Activated B cell treated with CpG ODN at 0.5 μM for 24 hours (primary cell): ENCODE results near the gene EPS15. TPM values are rescaled to one million over a fixed set of nuclear protein-coding genes. Genes with fewer than 3 reads are reported as not detected.

ENCODE experiments used
- ATAC-seq: fragments of 200-7000 bp; cut with Tn5 transposase; one replicate; pipeline ENCODE4 v1.10.0; 2021; ENCODE audit warnings: low read depth, mild to moderate bottlenecking, moderate library complexity
- CTCF ChIA-PET: fragments of 350-600 bp; sonication (Branson Sonifier 250); formaldehyde crosslinking; loops from one replicate; lab custom pipeline; 2021; ENCODE audit warnings: antibody characterized with exemption; lab: Charles Lee
- POLR2A ChIA-PET: fragments of 350-600 bp; sonication (Branson Sonifier 250); formaldehyde crosslinking; loops from one replicate; lab custom pipeline; 2021; ENCODE audit warnings: antibody characterized with exemption; lab: Charles Lee
- DNase-seq: peaks from one replicate; pipeline ENCODE4 v3.0.0; 2022
- H3K27ac Mint-ChIP-seq: one replicate; pipeline ENCODE4 v1.8.0; 2020; ENCODE audit warnings: mixed read lengths
- H3K27me3 Mint-ChIP-seq: one replicate; pipeline ENCODE4 v1.8.0; 2021; ENCODE audit warnings: mixed read lengths
- H3K36me3 Mint-ChIP-seq: one replicate; pipeline ENCODE4 v1.8.0; 2021; ENCODE audit warnings: low read depth, mixed read lengths
- H3K4me1 Mint-ChIP-seq: one replicate; pipeline ENCODE4 v1.8.0; 2021; ENCODE audit warnings: mixed read lengths
- H3K4me3 Mint-ChIP-seq: one replicate; pipeline ENCODE4 v1.8.0; 2020; ENCODE audit warnings: mild to moderate bottlenecking, mixed read lengths
- H3K9me3 Mint-ChIP-seq: one replicate; pipeline ENCODE4 v1.8.0; 2020; ENCODE audit warnings: mixed read lengths
- CTCF ChIP-seq: fragments of 200-600 bp; IDR thresholded peaks from one replicate; pipeline ENCODE4 v1.8.0; 2022; ENCODE audit warnings: antibody characterized with exemption, mild to moderate bottlenecking
- intact Hi-C: fragments of 100-400 bp; cut with micrococcal nuclease; formaldehyde crosslinking; loops from one replicate; pipeline ENCODE4 v1.15.1; 2024
- total RNA-seq: library from RNA; stranded (reverse); gene quantifications from 2 replicates; pipeline ENCODE4 v1.2.3, GENCODE V29; 2022

The EPS15 gene
- total RNA-seq, 1 donor from 2014 or later: 150 TPM

DNA sequence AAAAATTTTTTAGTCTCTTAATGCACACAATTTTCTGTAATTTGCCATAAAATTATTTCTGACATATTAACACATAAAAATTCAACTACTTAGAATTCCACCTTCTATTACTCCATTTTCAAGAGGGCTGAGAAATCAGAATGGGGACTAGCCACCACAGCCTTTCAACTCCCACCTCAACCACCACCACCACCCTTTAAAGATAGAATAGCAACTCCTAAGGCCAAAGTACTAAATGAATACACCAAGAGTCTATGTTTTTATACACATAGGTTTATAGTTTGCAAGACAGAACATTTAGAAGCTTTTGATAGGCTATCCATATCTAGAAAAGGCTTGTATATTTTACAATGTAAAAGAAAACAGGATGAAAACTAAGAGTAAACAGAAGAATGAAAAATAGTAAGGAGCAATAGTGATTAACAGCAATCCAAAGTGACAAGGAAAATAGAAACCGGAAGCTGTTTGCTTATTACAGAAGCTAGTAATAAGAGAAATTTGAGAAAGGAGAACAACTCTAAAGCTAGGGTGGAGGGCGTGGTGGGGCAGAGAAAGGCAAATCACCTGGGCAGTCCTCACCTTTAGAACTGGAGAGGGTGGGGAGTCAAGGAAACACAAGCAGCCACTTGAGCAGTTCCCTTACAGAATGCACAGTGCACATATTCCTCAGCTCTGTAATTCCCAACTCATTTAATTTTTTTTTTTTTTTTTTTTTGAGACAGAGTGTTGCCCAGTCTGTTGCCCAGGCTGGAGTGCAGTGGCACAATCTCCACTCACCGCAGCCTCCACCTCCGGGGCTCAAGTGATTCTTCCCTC is 27.7 kb downstream of the EPS15 start:
- DNase-seq (no peak), ATAC-seq (peak; percentile 65)
- ChIA-PET CTCF (no interaction called here), POLR2A (interaction anchor here (0.6 to 3.5 kb wide), 9 partner anchors 11 to 238 kb away, joined by 4 to 41 read pairs (median 6); partner anchors contain the start of gene EPS15)
- intact Hi-C loops: loop anchor here (1.0 to 5.0 kb wide), 2 partner anchors 25 to 126 kb away; partner anchors contain the start of gene OSBPL9
- no peaks in the 10 kb centered on the region for H3K9me3 Mint-ChIP-seq
- H3K4me3 Mint-ChIP-seq: peak overlapping the region; percentile 68
- H3K27ac Mint-ChIP-seq: peak overlapping the region; percentile 85
- H3K27me3 Mint-ChIP-seq: no peaks in the 10 kb centered on the region
- H3K36me3 Mint-ChIP-seq: peaks cover 7% of the 10 kb centered on the region
- peaks cover 69% of the 10 kb centered on the region for H3K4me1 Mint-ChIP-seq
- TF ChIP-seq CTCF: no peak

DNA sequence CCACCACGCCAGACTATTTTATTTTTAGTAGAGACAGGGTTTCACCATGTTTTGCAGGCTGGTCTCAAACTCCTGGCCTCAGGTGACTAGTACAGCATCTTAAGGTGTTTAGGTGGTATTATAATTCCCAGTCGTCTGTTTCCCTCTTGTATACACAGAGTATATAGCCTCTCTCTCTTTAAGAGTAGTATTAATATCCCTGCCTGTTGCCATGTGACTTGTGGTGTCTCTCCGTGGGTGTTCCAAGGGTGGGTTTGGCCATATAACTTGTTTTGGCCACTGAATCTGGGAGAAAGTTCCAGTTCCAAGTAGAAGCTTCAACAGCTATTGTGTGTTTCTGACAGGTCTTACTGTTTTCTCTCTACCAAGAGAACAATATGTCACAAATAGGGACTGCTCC is 29.6 kb downstream of the EPS15 start:
- H3K27ac Mint-ChIP-seq: peak overlapping the region; percentile 85
- intact Hi-C loops: loop anchor here (5.0 kb wide), 1 partner anchor 42 kb away; no protein-coding TSS in a partner anchor

DNA sequence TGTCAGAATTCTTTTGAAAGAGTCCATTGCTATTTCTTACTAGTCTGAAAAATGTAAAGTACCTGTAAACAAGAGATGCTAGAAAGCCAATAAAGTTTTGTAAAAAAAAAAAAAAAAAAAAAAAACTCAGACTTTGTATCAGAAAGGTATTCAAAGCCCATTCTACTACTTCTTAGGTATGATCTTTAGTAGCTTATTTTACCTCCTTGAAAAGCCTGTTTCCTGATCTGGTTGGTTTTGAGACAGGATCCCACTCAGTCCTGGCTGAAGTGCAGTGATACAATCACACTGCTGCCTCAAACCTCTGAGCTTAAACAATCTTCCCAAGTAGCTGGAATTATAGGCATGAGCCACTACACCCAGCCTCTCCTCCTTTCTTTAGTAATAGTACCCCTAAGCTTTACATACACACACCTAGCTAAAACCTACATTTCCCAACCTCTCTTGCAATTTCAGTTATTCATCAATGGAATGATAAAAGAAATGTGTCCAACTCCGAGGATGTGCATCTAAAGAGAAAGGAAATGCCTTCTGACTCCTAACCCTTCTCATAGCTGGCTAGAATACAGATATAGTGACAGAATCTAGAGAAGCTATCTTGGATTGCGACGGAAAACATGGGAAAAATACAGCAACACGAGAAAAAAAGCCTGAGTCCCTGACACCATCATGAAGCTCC is 30.6 kb downstream of the EPS15 start:
- H3K27ac Mint-ChIP-seq: peak overlapping the region; percentile 20
- TF ChIP-seq CTCF: no peak
- ATAC-seq: no peak
- no peaks in the 10 kb centered on the region for H3K27me3 Mint-ChIP-seq
- no peak for DNase-seq
- intact Hi-C loops: loop anchor here (5.0 kb wide), 1 partner anchor 41 kb away; no protein-coding TSS in a partner anchor
- no peaks in the 10 kb centered on the region for H3K9me3 Mint-ChIP-seq
- no peak overlapping the region for H3K4me3 Mint-ChIP-seq
- POLR2A ChIA-PET: interaction anchor here (0.5 to 2.7 kb wide), 9 partner anchors 17 to 114 kb away, joined by 4 to 18 read pairs (median 6); partner anchors contain the start of gene EPS15
- peaks cover 58% of the 10 kb centered on the region for H3K4me1 Mint-ChIP-seq
- CTCF ChIA-PET: interaction anchor here (0.7 to 1.9 kb wide), 3 partner anchors 9 to 281 kb away, joined by 3 to 4 read pairs (median 3); no protein-coding TSS in a partner anchor
- peaks cover 21% of the 10 kb centered on the region for H3K36me3 Mint-ChIP-seq

More for the DNA sequence above, 29.6 kb downstream of the EPS15 start:
- CTCF ChIA-PET: no interaction called here
- Mint-ChIP-seq H3K36me3 (peaks cover 14% of the 10 kb centered on the region), H3K9me3 (no peaks in the 10 kb centered on the region), H3K4me1 (peaks cover 61% of the 10 kb centered on the region), H3K27me3 (no peaks in the 10 kb centered on the region), H3K4me3 (no peak overlapping the region)
- no peak for TF ChIP-seq CTCF
- ATAC-seq (no peak), DNase-seq (no peak)
- POLR2A ChIA-PET: interaction anchor here (0.7 to 2.7 kb wide), 4 partner anchors 16 to 67 kb away, joined by 4 to 18 read pairs (median 10); partner anchors contain the start of gene EPS15

GRCh38 chr1:51487628-51488027 is 31.4 kb downstream of the EPS15 start:
- ChIA-PET CTCF (interaction anchor here (1.2 to 1.9 kb wide), 2 partner anchors 47 to 281 kb away, joined by 3 to 4 read pairs; no protein-coding TSS in a partner anchor), POLR2A (interaction anchor here (0.7 kb wide), 1 partner anchor 64 kb away, joined by 6 read pairs; no protein-coding TSS in a partner anchor)
- peaks cover 59% of the 10 kb centered on the region for H3K4me1 Mint-ChIP-seq
- intact Hi-C loops: loop anchor here (5.0 kb wide), 1 partner anchor 40 kb away; no protein-coding TSS in a partner anchor
- ATAC-seq: no peak
- H3K9me3 Mint-ChIP-seq: no peaks in the 10 kb centered on the region
- H3K36me3 Mint-ChIP-seq: peaks cover 25% of the 10 kb centered on the region
- H3K4me3 Mint-ChIP-seq: no peak overlapping the region
- H3K27ac Mint-ChIP-seq: peak overlapping the region; percentile 56
- H3K27me3 Mint-ChIP-seq: no peaks in the 10 kb centered on the region
- no peak for TF ChIP-seq CTCF
- no peak for DNase-seq
